Stimulated activated CD8-positive, alpha-beta memory T cell treated with anti-CD3 and anti-CD28 coated beads, Interleukin-15, amount 100 ng/mL, for 24 hours (primary cell): ENCODE results near the gene DAGLA.

Source experiments
- DNase-seq: peaks from one replicate; pipeline ENCODE4 v3.0.0-alpha.2; 2020; ENCODE audit warnings: low read depth

The DAGLA gene

GRCh38 chr11:61747192-61747966 is 67.2 kb downstream of the DAGLA start:
- no peak for DNase-seq

GRCh38 chr11:61747967-61748285 is 67.7 kb downstream of the DAGLA start:
- DNase-seq = no peak

- no peak for DNase-seq
These were observed 69.5 kb downstream of the DAGLA start for GRCh38 chr11:61749591-61750217.

- DNase-seq = no peak
These were observed 70.6 kb downstream of the DAGLA start for GRCh38 chr11:61750631-61751273.

GRCh38 chr11:61751384-61751783 is 71.2 kb downstream of the DAGLA start:
- DNase-seq = no peak

- DNase-seq = peak; percentile 39
These were observed 72.1 kb downstream of the DAGLA start, which contains the start of gene MYRF for GRCh38 chr11:61752117-61752924. MYRF (plus strand) TSS chr11:61752636; CDS start chr11:61752745, 109 bp downstream.

GRCh38 chr11:61752925-61753521 is 72.8 kb downstream of the DAGLA start:
- no peak for DNase-seq

GRCh38 chr11:61753672-61754071 is 73.5 kb downstream of the DAGLA start:
- DNase-seq = no peak

GRCh38 chr11:61754534-61755482 is 74.6 kb downstream of the DAGLA start:
- DNase-seq = no peak

- DNase-seq = no peak
These were observed 75.9 kb downstream of the DAGLA start for GRCh38 chr11:61756147-61756451.

- no peak for DNase-seq
These were observed 76.4 kb downstream of the DAGLA start for GRCh38 chr11:61756452-61757212.

- DNase-seq = no peak
These were observed 77.1 kb downstream of the DAGLA start for GRCh38 chr11:61757213-61757862.

- no peak for DNase-seq
These were observed 80.8 kb downstream of the DAGLA start for GRCh38 chr11:61760946-61761345.

GRCh38 chr11:61761440-61762222 is 81.4 kb downstream of the DAGLA start:
- DNase-seq = no peak

- no peak for DNase-seq
These were observed 82.0 kb downstream of the DAGLA start for GRCh38 chr11:61762223-61762615.

GRCh38 chr11:61762798-61763197 is 82.6 kb downstream of the DAGLA start:
- DNase-seq = no peak

- no peak for DNase-seq
These were observed 83.9 kb downstream of the DAGLA start for GRCh38 chr11:61763930-61764605.

GRCh38 chr11:61764606-61765260 is 84.5 kb downstream of the DAGLA start:
- DNase-seq = no peak
